H9 (cell line): ENCODE measurements around the gene MX2. TPM values are rescaled to one million over a fixed set of nuclear protein-coding genes. Genes with fewer than 3 reads are reported as not detected.

ENCODE experiments used
- DNase-seq: peaks from one replicate; pipeline ENCODE4 v3.0.0-alpha.2; 2017
- H2AFZ ChIP-seq: one replicate; pipeline ENCODE4 v1.6.1; 2013; ENCODE audit warnings: mild to moderate bottlenecking, low read length, control low read depth, moderate library complexity
- H2AK5ac ChIP-seq: 2 replicates; pipeline ENCODE4 v1.6.1; 2013; ENCODE audit warnings: low read length, control low read depth, mixed read lengths; ENCODE audit not compliant: insufficient read length
- H2BK120ac ChIP-seq: one replicate; pipeline ENCODE4 v1.6.1; 2013; ENCODE audit warnings: low read depth, mild to moderate bottlenecking, low read length, control low read depth, inconsistent platforms; ENCODE audit not compliant: poor library complexity, severe bottlenecking
- H2BK12ac ChIP-seq: 2 replicates; pipeline ENCODE4 v1.6.1; 2013; ENCODE audit warnings: low read length, control low read depth, mixed read lengths, low read depth; ENCODE audit not compliant: insufficient read length
- H2BK15ac ChIP-seq: 2 replicates; pipeline ENCODE4 v1.6.1; 2013; ENCODE audit warnings: low read depth, low read length, control low read depth
- H2BK20ac ChIP-seq: one replicate; pipeline ENCODE4 v1.6.1; 2013; ENCODE audit warnings: low read depth, mild to moderate bottlenecking, low read length, control low read depth, inconsistent platforms; ENCODE audit not compliant: poor library complexity, severe bottlenecking
- H2BK5ac ChIP-seq: 2 replicates; pipeline ENCODE4 v1.6.1; 2013; ENCODE audit warnings: low read length, control low read depth, mixed read lengths; ENCODE audit not compliant: insufficient read length
- H3K14ac ChIP-seq: 2 replicates; pipeline ENCODE4 v1.6.1; 2013; ENCODE audit warnings: low read length, control low read depth; ENCODE audit not compliant: insufficient read depth
- H3K18ac ChIP-seq: 2 replicates; pipeline ENCODE4 v1.6.1; 2013; ENCODE audit warnings: low read depth, mild to moderate bottlenecking, mixed read lengths, low read length, control low read depth; ENCODE audit not compliant: insufficient read length
- H3K23ac ChIP-seq: 2 replicates; pipeline ENCODE4 v1.6.1; 2013; ENCODE audit warnings: low read length, control low read depth, mixed read lengths, low read depth; ENCODE audit not compliant: insufficient read length
- H3K23me2 ChIP-seq: 2 replicates; pipeline ENCODE4 v1.6.1; 2013; ENCODE audit warnings: low read depth, mild to moderate bottlenecking, mixed read lengths, low read length, control low read depth; ENCODE audit not compliant: insufficient read length, poor library complexity, severe bottlenecking
- H3K27ac ChIP-seq: 2 replicates; pipeline ENCODE4 v1.5.1; 2013; ENCODE audit warnings: low read length, control low read depth, mixed read lengths, low read depth; ENCODE audit not compliant: insufficient read length
- H3K27me3 ChIP-seq: 2 replicates; pipeline ENCODE4 v1.6.1; 2013; ENCODE audit warnings: low read length, control low read depth, inconsistent platforms; ENCODE audit not compliant: insufficient read depth
- H3K4ac ChIP-seq: 2 replicates; pipeline ENCODE4 v1.6.1; 2013; ENCODE audit warnings: low read depth, mild to moderate bottlenecking, control low read depth, inconsistent platforms, low read length, moderate library complexity
- H3K4me1 ChIP-seq: 2 replicates; pipeline ENCODE4 v1.6.1; 2013; ENCODE audit warnings: low read length, control low read depth, inconsistent platforms; ENCODE audit not compliant: insufficient read depth
- H3K4me2 ChIP-seq: 2 replicates; pipeline ENCODE4 v1.6.1; 2013; ENCODE audit warnings: low read length, control low read depth, mixed read lengths; ENCODE audit not compliant: insufficient read length, insufficient read depth
- H3K56ac ChIP-seq: 2 replicates; pipeline ENCODE4 v1.6.1; 2013; ENCODE audit warnings: low read depth, mild to moderate bottlenecking, mixed read lengths, low read length, control low read depth; ENCODE audit not compliant: insufficient read length
- H3K79me1 ChIP-seq: 2 replicates; pipeline ENCODE4 v1.6.1; 2013; ENCODE audit warnings: low read depth, mild to moderate bottlenecking, moderate library complexity, low read length, control low read depth, inconsistent platforms; ENCODE audit not compliant: insufficient read depth, poor library complexity, severe bottlenecking
- H3K79me2 ChIP-seq: 2 replicates; pipeline ENCODE4 v1.6.1; 2013; ENCODE audit warnings: low read length, control low read depth, inconsistent platforms; ENCODE audit not compliant: insufficient read depth
- H3K9ac ChIP-seq: 2 replicates; pipeline ENCODE4 v1.6.1; 2013; ENCODE audit warnings: low read length, control low read depth, mixed read lengths; ENCODE audit not compliant: insufficient read length; ENCODE audit errors: extremely low read depth
- H3K9me3 ChIP-seq: one replicate; pipeline ENCODE4 v1.6.1; 2013; ENCODE audit warnings: low read depth, low read length, inconsistent platforms; ENCODE audit not compliant: control insufficient read depth
- H3T11ph ChIP-seq: one replicate; pipeline ENCODE4 v1.6.1; 2013; ENCODE audit warnings: mild to moderate bottlenecking, low read length, control low read depth, inconsistent platforms
- H4K20me1 ChIP-seq: one replicate; pipeline ENCODE4 v1.6.1; 2013; ENCODE audit not compliant: control insufficient read depth, insufficient read length, insufficient read depth
- H4K5ac ChIP-seq: 2 replicates; pipeline ENCODE4 v1.6.1; 2013; ENCODE audit warnings: low read depth, mild to moderate bottlenecking, mixed read lengths, low read length, control low read depth; ENCODE audit not compliant: insufficient read length
- H4K8ac ChIP-seq: replicated peaks from 2 replicates; pipeline ENCODE4 v1.6.1; 2013; ENCODE audit warnings: low read length, control low read depth, mixed read lengths, low read depth; ENCODE audit not compliant: insufficient read length
- H4K91ac ChIP-seq: 2 replicates; pipeline ENCODE4 v1.6.1; 2013; ENCODE audit warnings: low read depth, mild to moderate bottlenecking, moderate library complexity, mixed read lengths, low read length, control low read depth; ENCODE audit not compliant: insufficient read length
- H3K27ac Mint-ChIP-seq, 3 experiments: 2 replicates in 2 of 3; 3 replicates in 1 of 3; pipeline ENCODE4 v1.8.0; 2020 to 2021; ENCODE audit warnings: mixed read lengths in 3 of 3, mild to moderate bottlenecking in 1 of 3, moderate library complexity in 1 of 3
- H3K27me3 Mint-ChIP-seq: 2 replicates; pipeline ENCODE4 v1.8.0; 2021; ENCODE audit warnings: low read depth, mild to moderate bottlenecking, moderate library complexity, mixed read lengths
- H3K36me3 Mint-ChIP-seq, 3 experiments: 2 replicates in 2 of 3; 3 replicates in 1 of 3; pipeline ENCODE4 v1.8.0; 2020 to 2021; ENCODE audit warnings: low read depth in 3 of 3, mixed read lengths in 3 of 3; ENCODE audit not compliant: insufficient read depth in 1 of 3
- H3K4me1 Mint-ChIP-seq, 2 experiments: 2 replicates each; pipeline ENCODE4 v1.8.0; 2020; ENCODE audit warnings: mixed read lengths in 2 of 2
- H3K4me3 Mint-ChIP-seq, 2 experiments: 2 replicates in 1 of 2; 3 replicates in 1 of 2; pipeline ENCODE4 v1.8.0; 2020 to 2021; ENCODE audit warnings: mild to moderate bottlenecking in 2 of 2, mixed read lengths in 2 of 2, moderate library complexity in 1 of 2
- H3K9me3 Mint-ChIP-seq, 2 experiments: 2 replicates in 1 of 2; 3 replicates in 1 of 2; pipeline ENCODE4 v1.8.0; 2020; ENCODE audit warnings: mild to moderate bottlenecking in 2 of 2, mixed read lengths in 2 of 2, moderate library complexity in 1 of 2
- WGBS: extraction: QIAGEN DNeasy Blood & Tissue Kit; methylation state at CpG from one replicate; pipeline ENCODE4 v1.1.7; 2013; ENCODE audit warnings: missing lambda C conversion rate, low lambda C conversion rate, mixed read lengths; ENCODE audit not compliant: insufficient read length; ENCODE audit errors: extremely low coverage; 5-methylcytosine and 5-hydroxymethylcytosine counted together
- total RNA-seq: library from RNA; stranded (reverse); gene quantifications from 2 replicates; pipeline ENCODE4 v1.2.1, GENCODE V29; 2021
- TF ChIP-seq, protein P1 (sequence below): fragments of 200-600 bp; sonication (generic); conservative IDR thresholded peaks from 3 replicates; pipeline ENCODE4 v1.8.0; 2021; ENCODE audit warnings: antibody characterized with exemption, mild to moderate bottlenecking

The MX2 gene
- total RNA-seq, 1 experiment from 2014 or later: 1.8 TPM

DNA sequence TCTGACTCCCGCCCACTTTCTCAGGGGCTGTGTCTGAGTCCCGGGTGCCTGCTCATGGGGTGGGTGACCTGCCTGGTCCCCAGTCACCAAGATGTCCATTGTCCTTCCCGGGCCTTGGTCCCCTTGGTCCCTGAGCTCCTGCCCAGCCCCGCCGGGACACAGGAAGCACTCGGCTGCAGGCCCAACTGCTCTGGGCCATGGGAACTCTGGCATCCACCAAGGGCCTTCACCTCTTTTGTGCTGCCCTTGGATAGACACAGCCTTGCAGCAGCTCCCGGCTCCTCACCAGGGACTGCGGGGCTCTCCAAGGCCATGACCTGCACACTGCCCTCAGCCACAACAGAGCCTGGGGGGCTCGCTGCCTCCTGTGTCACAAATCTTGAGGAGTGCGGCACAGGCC, 42.1 kb downstream of the MX2 start:
- Histone ChIP-seq H4K5ac (no peak overlapping the region), H2AK5ac (no peak overlapping the region), H3K23me2 (no peaks in the 10 kb centered on the region), H4K20me1 (no peaks in the 10 kb centered on the region), H4K8ac (no peak overlapping the region), H3K23ac (no peak overlapping the region), H3K4me2 (no peak overlapping the region), H4K91ac (no peak overlapping the region), H3K14ac (no peak overlapping the region; the same call in 1 of the 2 replicates), H3K4ac (no peak overlapping the region), H3K18ac (no peak overlapping the region), H3K4me1 (no peaks in the 10 kb centered on the region), H2BK5ac (no peak overlapping the region), H3K9ac (no peak overlapping the region), H3K79me2 (no peaks in the 10 kb centered on the region), H3K56ac (no peak overlapping the region), H2BK120ac (no peak overlapping the region), H3K27ac (no peak overlapping the region), H3K79me1 (no peaks in the 10 kb centered on the region), H2BK20ac (no peak overlapping the region), H3T11ph (no peak overlapping the region), H3K27me3 (no peaks in the 10 kb centered on the region), H2AFZ (no peak overlapping the region), H2BK15ac (no peak overlapping the region), H2BK12ac (no peak overlapping the region), H3K9me3 (no peaks in the 10 kb centered on the region)
- peak; percentile 25 for DNase-seq
- TF ChIP-seq, protein P1, sequence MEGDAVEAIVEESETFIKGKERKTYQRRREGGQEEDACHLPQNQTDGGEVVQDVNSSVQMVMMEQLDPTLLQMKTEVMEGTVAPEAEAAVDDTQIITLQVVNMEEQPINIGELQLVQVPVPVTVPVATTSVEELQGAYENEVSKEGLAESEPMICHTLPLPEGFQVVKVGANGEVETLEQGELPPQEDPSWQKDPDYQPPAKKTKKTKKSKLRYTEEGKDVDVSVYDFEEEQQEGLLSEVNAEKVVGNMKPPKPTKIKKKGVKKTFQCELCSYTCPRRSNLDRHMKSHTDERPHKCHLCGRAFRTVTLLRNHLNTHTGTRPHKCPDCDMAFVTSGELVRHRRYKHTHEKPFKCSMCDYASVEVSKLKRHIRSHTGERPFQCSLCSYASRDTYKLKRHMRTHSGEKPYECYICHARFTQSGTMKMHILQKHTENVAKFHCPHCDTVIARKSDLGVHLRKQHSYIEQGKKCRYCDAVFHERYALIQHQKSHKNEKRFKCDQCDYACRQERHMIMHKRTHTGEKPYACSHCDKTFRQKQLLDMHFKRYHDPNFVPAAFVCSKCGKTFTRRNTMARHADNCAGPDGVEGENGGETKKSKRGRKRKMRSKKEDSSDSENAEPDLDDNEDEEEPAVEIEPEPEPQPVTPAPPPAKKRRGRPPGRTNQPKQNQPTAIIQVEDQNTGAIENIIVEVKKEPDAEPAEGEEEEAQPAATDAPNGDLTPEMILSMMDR: no peak
- no peaks in the 10 kb centered on the region; a peak in 1 of 4 replicates for H3K4me1 Mint-ChIP-seq
- peaks cover 4% of the 10 kb centered on the region for H3K27me3 Mint-ChIP-seq
- no CpG with 5 or more reads among the region's 10 CpGs for WGBS
- no peaks in the 10 kb centered on the region; a peak in 1 of 5 replicates for H3K9me3 Mint-ChIP-seq
- peaks cover 0 to 7% (median 0%) of the 10 kb centered on the region in 3 experiments; a peak in 1 of 7 replicates for H3K36me3 Mint-ChIP-seq
- no peak overlapping the region for H3K27ac Mint-ChIP-seq
- H3K4me3 Mint-ChIP-seq: no peak overlapping the region
